ENCODE results near the gene PCSK4. TPM values are rescaled to one million over a fixed set of nuclear protein-coding genes. Genes with fewer than 3 reads are reported as not detected.

The PCSK4 gene
- total RNA-seq, 4 donors from 2014 or later, result 1.3 to 4.9 (median 2.2) TPM

- Histone ChIP-seq H3K4me3 (no peak overlapping the region), H3K4me1 (peaks cover 0 to 66% (median 45%) of the 10 kb centered on the region in 4 donors)
- WGBS, 2 donors, result 16% methylated on average over 20 of the region's 36 CpGs; no CpG with 5 or more reads in 1 of the 2 donors
These were observed 23.0 kb downstream of the PCSK4 start for GRCh38 chr19:1467215-1467489.

GRCh38 chr19:1466461-1467214 lies 23.5 kb downstream of the PCSK4 start:
- Histone ChIP-seq H3K27me3 (peaks cover 2 to 53% of the 10 kb centered on the region in 2 donors), H3K4me1 (peaks cover 0 to 61% (median 43%) of the 10 kb centered on the region in 4 donors)
- 50 to 72% methylated on average over 8 to 9 of the region's 70 CpGs for WGBS, 2 donors

More at GRCh38 chr19:1467215-1467489, 23.0 kb downstream of the PCSK4 start:
- H3K36me3 ChIP-seq, result peaks cover 0 to 20% (median 0%) of the 10 kb centered on the region in 3 donors
- H3K27me3 ChIP-seq, result peaks cover 2 to 58% of the 10 kb centered on the region in 2 donors
- no peak overlapping the region for H3K27ac ChIP-seq
- no peaks in the 10 kb centered on the region for H3K9me3 ChIP-seq
- TF ChIP-seq EP300 (IDR thresholded peaks at IDR 0.05) (no peak), POLR2A (IDR thresholded peaks at IDR 0.05) (no peak), CTCF (IDR thresholded peaks at IDR 0.05) (no peak)
- no peak for DNase-seq (ENCODE audit: low spot score in 2 of 2)

GRCh38 chr19:1466018-1466460 lies 24.1 kb downstream of the PCSK4 start:
- TF ChIP-seq POLR2A (IDR thresholded peaks at IDR 0.05), result no peak
- TF ChIP-seq CTCF (IDR thresholded peaks at IDR 0.05), result no peak
- TF ChIP-seq EP300 (IDR thresholded peaks at IDR 0.05), result no peak
- peaks cover 0 to 31% (median 0%) of the 10 kb centered on the region in 3 donors for H3K36me3 ChIP-seq
- H3K27ac ChIP-seq, result no peak overlapping the region
- H3K4me3 ChIP-seq, result no peak overlapping the region
- no peaks in the 10 kb centered on the region for H3K9me3 ChIP-seq
- WGBS, 2 donors, result 78% methylated on average over 12 of the region's 41 CpGs; no CpG with 5 or more reads in 1 of the 2 donors
- H3K4me1 ChIP-seq, result peaks cover 0 to 55% (median 37%) of the 10 kb centered on the region in 4 donors
- peaks cover under 1 to 47% of the 10 kb centered on the region in 2 donors for H3K27me3 ChIP-seq
- DNase-seq (ENCODE audit: low spot score in 2 of 2), result no peak

More at GRCh38 chr19:1466461-1467214, 23.5 kb downstream of the PCSK4 start:
- Histone ChIP-seq H3K36me3 (peaks cover 0 to 25% (median 0%) of the 10 kb centered on the region in 3 donors), H3K4me3 (no peak overlapping the region), H3K27ac (no peak overlapping the region), H3K9me3 (no peaks in the 10 kb centered on the region)
- no peak for DNase-seq (ENCODE audit: low spot score in 2 of 2)
- no peak for TF ChIP-seq EP300 (IDR thresholded peaks at IDR 0.05)

DNA sequence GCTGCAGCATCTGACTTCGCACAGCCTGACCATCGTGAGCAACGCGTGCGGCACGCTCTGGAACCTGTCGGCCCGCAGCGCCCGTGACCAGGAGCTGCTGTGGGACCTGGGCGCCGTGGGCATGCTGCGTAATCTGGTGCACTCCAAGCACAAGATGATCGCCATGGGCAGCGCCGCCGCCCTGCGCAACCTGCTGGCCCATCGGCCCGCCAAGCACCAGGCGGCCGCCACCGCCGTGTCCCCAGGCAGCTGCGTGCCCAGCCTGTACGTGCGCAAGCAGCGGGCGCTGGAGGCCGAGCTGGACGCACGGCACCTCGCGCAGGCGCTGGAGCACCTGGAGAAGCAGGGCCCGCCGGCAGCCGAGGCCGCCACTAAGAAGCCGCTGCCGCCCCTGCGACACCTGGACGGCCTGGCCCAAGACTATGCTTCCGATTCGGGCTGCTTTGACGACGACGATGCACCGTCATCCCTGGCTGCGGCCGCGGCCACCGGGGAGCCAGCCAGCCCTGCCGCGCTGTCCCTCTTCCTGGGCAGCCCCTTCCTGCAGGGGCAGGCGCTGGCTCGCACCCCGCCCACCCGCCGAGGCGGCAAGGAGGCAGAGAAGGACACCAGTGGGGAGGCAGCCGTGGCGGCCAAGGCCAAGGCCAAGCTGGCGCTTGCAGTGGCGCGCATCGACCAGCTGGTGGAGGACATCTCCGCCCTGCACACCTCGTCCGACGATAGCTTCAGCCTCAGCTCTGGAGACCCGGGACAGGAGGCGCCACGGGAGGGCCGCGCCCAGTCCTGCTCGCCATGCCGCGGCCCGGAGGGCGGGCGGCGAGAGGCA lies 24.7 kb downstream of the PCSK4 start:
- no peak for DNase-seq (ENCODE audit: low spot score in 2 of 2)
- H3K4me3 ChIP-seq, result no peak overlapping the region
- no peaks in the 10 kb centered on the region for H3K9me3 ChIP-seq
- WGBS, 2 donors, result 76 to 88% methylated on average over 41 to 49 of the region's 83 CpGs
- H3K27ac ChIP-seq, result no peak overlapping the region
- TF ChIP-seq POLR2A (IDR thresholded peaks at IDR 0.05) (no peak), EP300 (IDR thresholded peaks at IDR 0.05) (no peak), CTCF (IDR thresholded peaks at IDR 0.05) (peak in 3 of 5 experiments; percentile 9 to 45 (median 15))
- H3K36me3 ChIP-seq, result peaks cover 0 to 37% (median 0%) of the 10 kb centered on the region in 3 donors
- H3K4me1 ChIP-seq, result peaks cover 0 to 48% (median 31%) of the 10 kb centered on the region in 4 donors
- H3K27me3 ChIP-seq, result peaks cover 0 to 40% of the 10 kb centered on the region in 2 donors

DNA sequence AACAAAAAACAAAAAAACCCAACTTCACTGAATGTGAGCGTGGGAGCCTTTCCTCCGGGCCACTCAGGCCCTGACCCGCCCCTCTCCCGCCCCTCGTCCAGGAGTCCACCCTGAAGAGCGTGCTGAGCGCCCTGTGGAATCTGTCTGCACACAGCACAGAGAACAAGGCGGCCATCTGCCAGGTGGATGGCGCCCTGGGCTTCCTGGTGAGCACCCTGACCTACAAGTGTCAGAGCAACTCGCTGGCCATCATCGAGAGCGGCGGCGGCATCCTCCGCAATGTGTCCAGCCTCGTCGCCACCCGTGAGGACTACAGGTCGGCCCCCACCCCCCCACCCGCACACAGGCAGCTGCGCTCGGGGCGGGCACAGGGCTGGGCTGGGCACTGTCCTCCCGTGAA lies 28.3 kb downstream of the PCSK4 start:
- Histone ChIP-seq H3K4me1 (peaks cover 0 to 20% (median 4%) of the 10 kb centered on the region in 4 donors), H3K9me3 (no peaks in the 10 kb centered on the region), H3K27ac (no peak overlapping the region), H3K27me3 (peaks cover 0 to 24% of the 10 kb centered on the region in 2 donors), H3K4me3 (no peak overlapping the region), H3K36me3 (peaks cover 0 to 45% (median 0%) of the 10 kb centered on the region in 3 donors)
- 88 to 92% methylated on average over 11 to 24 of the region's 24 CpGs for WGBS, 2 donors
- no peak for DNase-seq (ENCODE audit: low spot score in 2 of 2)
- TF ChIP-seq POLR2A (IDR thresholded peaks at IDR 0.05) (no peak), EP300 (IDR thresholded peaks at IDR 0.05) (no peak), CTCF (IDR thresholded peaks at IDR 0.05) (no peak)

All from tibial nerve (tissue), 4 donors.